Effector memory CD4-positive, alpha-beta T cell (primary cell): ENCODE data around the gene ACHE.
"Not testable (repeated sequence)": the region's sequence is repeated elsewhere in the genome, so short reads cannot be mapped to it uniquely, and the experiment has no call there.

Experiments used
- DNase-seq, 3 donors: peaks; one replicate each; pipeline ENCODE4 v3.0.0-alpha.2; 2020
- H3K27ac ChIP-seq: 2 replicates; pipeline ENCODE4 v1.7.0; 2013; ENCODE audit warnings: mild to moderate bottlenecking, low read length, moderate library complexity; ENCODE audit not compliant: insufficient read depth, poor library complexity, severe bottlenecking
- H3K27me3 ChIP-seq: replicated peaks from 2 replicates; pipeline ENCODE4 v1.7.0; 2013; ENCODE audit warnings: mild to moderate bottlenecking, low read length; ENCODE audit not compliant: insufficient read depth, control insufficient read depth, poor library complexity, severe bottlenecking
- H3K36me3 ChIP-seq: 2 replicates; pipeline ENCODE4 v1.7.0; 2013; ENCODE audit warnings: mild to moderate bottlenecking, low read length, moderate library complexity; ENCODE audit not compliant: control insufficient read depth, insufficient read depth
- H3K4me1 ChIP-seq: 2 replicates; pipeline ENCODE4 v1.7.0; 2013; ENCODE audit warnings: low read length, mild to moderate bottlenecking; ENCODE audit not compliant: control insufficient read depth, insufficient read depth, poor library complexity, severe bottlenecking
- H3K4me3 ChIP-seq: 2 replicates; pipeline ENCODE4 v1.7.0; 2013; ENCODE audit warnings: low read length, low read depth, mild to moderate bottlenecking; ENCODE audit not compliant: insufficient read depth, poor library complexity, severe bottlenecking
- H3K9me3 ChIP-seq: 2 replicates; pipeline ENCODE4 v1.7.0; 2013; ENCODE audit warnings: mild to moderate bottlenecking, low read length, moderate library complexity; ENCODE audit not compliant: control insufficient read depth

Gene ACHE

GRCh38 chr7:100919779-100920437 lies 24.2 kb upstream of the ACHE start:
- not testable (repeated sequence) for H3K36me3 ChIP-seq, H3K27me3 ChIP-seq, H3K4me1 ChIP-seq, H3K27ac ChIP-seq, H3K4me3 ChIP-seq, H3K9me3 ChIP-seq, DNase-seq

GRCh38 chr7:100919335-100919734 lies 23.6 kb upstream of the ACHE start:
- not testable (repeated sequence) for H3K4me1 ChIP-seq, DNase-seq, H3K4me3 ChIP-seq, H3K27me3 ChIP-seq, H3K36me3 ChIP-seq, H3K27ac ChIP-seq, H3K9me3 ChIP-seq

- no peaks in the 10 kb centered on the region for H3K9me3 ChIP-seq
- H3K27ac ChIP-seq: no peak overlapping the region
- H3K27me3 ChIP-seq: no peaks in the 10 kb centered on the region
- H3K36me3 ChIP-seq: no peaks in the 10 kb centered on the region
- H3K4me1 ChIP-seq: no peaks in the 10 kb centered on the region
- DNase-seq: no peak
- no peak overlapping the region for H3K4me3 ChIP-seq
These were observed 19.3 kb upstream of the ACHE start for GRCh38 chr7:100914879-100915447.

- Histone ChIP-seq H3K9me3 (no peaks in the 10 kb centered on the region), H3K4me1 (no peaks in the 10 kb centered on the region), H3K27me3 (no peaks in the 10 kb centered on the region), H3K4me3 (no peak overlapping the region), H3K36me3 (no peaks in the 10 kb centered on the region), H3K27ac (no peak overlapping the region)
- DNase-seq: no peak
These were observed 18.7 kb upstream of the ACHE start for GRCh38 chr7:100914208-100914878.

- no peaks in the 10 kb centered on the region for H3K36me3 ChIP-seq
- H3K27me3 ChIP-seq: no peaks in the 10 kb centered on the region
- no peaks in the 10 kb centered on the region for H3K9me3 ChIP-seq
- no peak overlapping the region for H3K27ac ChIP-seq
- H3K4me1 ChIP-seq: no peaks in the 10 kb centered on the region
- DNase-seq: no peak
- H3K4me3 ChIP-seq: no peak overlapping the region
These were observed 15.8 kb upstream of the ACHE start for GRCh38 chr7:100911484-100911883.

GRCh38 chr7:100910443-100910842 lies 14.8 kb upstream of the ACHE start:
- not testable (repeated sequence) for H3K4me1 ChIP-seq, H3K4me3 ChIP-seq, H3K9me3 ChIP-seq, H3K27ac ChIP-seq, DNase-seq, H3K36me3 ChIP-seq, H3K27me3 ChIP-seq

GRCh38 chr7:100908512-100908911 lies 12.8 kb upstream of the ACHE start:
- Histone ChIP-seq H3K27me3 (no peaks in the 10 kb centered on the region), H3K36me3 (no peaks in the 10 kb centered on the region), H3K4me3 (no peak overlapping the region), H3K4me1 (no peaks in the 10 kb centered on the region), H3K9me3 (no peaks in the 10 kb centered on the region), H3K27ac (no peak overlapping the region)
- DNase-seq: no peak

- no peaks in the 10 kb centered on the region for H3K9me3 ChIP-seq
- DNase-seq: no peak
- H3K4me1 ChIP-seq: no peaks in the 10 kb centered on the region
- peaks cover 3% of the 10 kb centered on the region for H3K27me3 ChIP-seq
- H3K27ac ChIP-seq: no peak overlapping the region
- no peak overlapping the region for H3K4me3 ChIP-seq
- H3K36me3 ChIP-seq: no peaks in the 10 kb centered on the region
These were observed 7.0 kb upstream of the ACHE start for GRCh38 chr7:100902638-100903037.

GRCh38 chr7:100901921-100902332 lies 6.2 kb upstream of the ACHE start:
- no peak for DNase-seq
- H3K27me3 ChIP-seq: peaks cover 10% of the 10 kb centered on the region
- no peaks in the 10 kb centered on the region for H3K9me3 ChIP-seq
- H3K36me3 ChIP-seq: no peaks in the 10 kb centered on the region
- no peak overlapping the region for H3K27ac ChIP-seq
- H3K4me1 ChIP-seq: peaks cover 4% of the 10 kb centered on the region
- no peak overlapping the region for H3K4me3 ChIP-seq

- H3K27me3 ChIP-seq: peaks cover 17% of the 10 kb centered on the region
These were observed 5.3 kb upstream of the ACHE start for GRCh38 chr7:100900978-100901377.

More at GRCh38 chr7:100900978-100901377, 5.3 kb upstream of the ACHE start:
- Histone ChIP-seq H3K36me3 (no peaks in the 10 kb centered on the region), H3K4me3 (no peak overlapping the region), H3K4me1 (peaks cover 11% of the 10 kb centered on the region), H3K27ac (no peak overlapping the region), H3K9me3 (no peaks in the 10 kb centered on the region)
- DNase-seq: no peak
